GM11168 (cell line): ENCODE measurements around the gene VARS2.

ENCODE experiments used
- in situ Hi-C: fragments of 300-500 bp; cut with MboI; formaldehyde crosslinking; loops from one replicate; pipeline ENCODE4 v1.12.0; 2022; ENCODE audit warnings: low sequenced_read_pairs; ENCODE audit not compliant: unreplicated experiment

Gene VARS2

DNA sequence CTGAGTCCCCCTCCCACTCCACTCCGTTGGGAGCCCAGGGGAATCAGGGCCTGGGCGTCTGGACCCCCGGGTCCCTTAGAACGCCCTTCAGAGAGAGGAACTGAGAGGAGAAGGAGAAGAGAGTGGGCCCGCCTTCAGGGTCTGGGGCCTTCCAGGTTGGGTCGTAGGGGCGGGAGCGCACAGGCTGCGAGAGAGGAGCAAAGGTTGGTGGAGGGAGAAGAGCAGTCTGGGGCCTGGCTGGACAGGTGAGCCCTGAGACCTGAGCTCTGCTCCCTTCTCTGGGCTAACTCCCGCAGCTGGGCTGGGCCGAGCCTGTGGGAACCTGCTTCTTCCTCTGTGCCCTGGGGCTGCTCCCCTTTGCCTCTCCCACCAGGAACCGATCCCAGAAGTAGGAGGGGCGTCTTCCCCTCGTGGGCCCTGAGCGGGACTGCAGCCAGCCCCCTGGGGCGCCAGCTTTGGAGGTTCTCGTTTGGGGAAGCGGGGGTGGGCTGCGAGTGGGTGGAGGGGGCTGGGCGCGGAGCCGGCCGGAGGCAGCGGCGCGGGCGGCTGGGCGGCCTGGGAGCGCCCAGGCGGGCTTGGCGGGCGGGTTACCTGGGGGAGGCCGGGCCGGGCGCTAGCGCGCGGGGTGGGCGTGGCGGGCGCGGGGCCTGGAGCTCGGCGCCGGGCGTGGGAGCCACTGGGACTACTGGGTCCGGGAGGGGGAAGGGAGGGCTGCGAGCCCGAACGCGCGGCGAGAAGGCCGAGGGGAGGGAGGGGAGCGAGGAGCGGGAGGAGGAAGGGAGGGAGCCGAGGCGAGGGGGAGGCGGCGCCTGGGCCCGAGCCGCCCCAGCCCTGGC lies 30.1 kb upstream of the VARS2 start, which contains the start of gene DDR1:
TSS of gene DDR1 (plus strand) at position 835 of the 836 bp plus-strand sequence. CDS start 4,211 bp downstream, outside the sequence.
- in situ Hi-C loops: no loop called here

GRCh38 chr6:30884521-30885480 lies 29.2 kb upstream of the VARS2 start:
- in situ Hi-C loops: no loop called here

DNA sequence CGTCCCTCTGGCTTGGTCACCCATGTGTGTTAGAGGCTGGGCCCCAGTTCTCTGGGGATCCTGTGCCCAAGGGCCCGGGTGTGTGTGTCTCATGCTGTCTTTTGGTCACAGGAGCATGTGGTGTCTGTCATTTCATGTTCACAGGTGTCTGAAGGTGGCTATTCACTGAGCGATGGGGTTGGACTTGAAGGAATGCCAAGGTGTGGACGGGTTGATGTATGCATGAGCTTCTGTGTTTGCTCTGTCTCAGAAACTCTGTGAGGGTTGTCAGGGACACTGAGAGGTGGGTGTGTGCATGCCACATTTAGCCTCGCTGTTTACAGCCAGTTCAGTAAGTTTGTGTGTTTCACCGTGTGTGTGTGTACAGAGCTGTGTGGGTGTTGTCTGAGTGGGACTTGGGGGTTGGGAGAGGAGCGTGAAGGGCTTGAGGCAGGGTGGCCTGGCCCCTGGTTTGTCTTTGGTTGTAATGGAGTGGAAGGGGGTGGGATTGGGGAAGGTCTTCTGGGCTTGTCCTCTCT lies 28.5 kb upstream of the VARS2 start:
- in situ Hi-C loops: no loop called here

DNA sequence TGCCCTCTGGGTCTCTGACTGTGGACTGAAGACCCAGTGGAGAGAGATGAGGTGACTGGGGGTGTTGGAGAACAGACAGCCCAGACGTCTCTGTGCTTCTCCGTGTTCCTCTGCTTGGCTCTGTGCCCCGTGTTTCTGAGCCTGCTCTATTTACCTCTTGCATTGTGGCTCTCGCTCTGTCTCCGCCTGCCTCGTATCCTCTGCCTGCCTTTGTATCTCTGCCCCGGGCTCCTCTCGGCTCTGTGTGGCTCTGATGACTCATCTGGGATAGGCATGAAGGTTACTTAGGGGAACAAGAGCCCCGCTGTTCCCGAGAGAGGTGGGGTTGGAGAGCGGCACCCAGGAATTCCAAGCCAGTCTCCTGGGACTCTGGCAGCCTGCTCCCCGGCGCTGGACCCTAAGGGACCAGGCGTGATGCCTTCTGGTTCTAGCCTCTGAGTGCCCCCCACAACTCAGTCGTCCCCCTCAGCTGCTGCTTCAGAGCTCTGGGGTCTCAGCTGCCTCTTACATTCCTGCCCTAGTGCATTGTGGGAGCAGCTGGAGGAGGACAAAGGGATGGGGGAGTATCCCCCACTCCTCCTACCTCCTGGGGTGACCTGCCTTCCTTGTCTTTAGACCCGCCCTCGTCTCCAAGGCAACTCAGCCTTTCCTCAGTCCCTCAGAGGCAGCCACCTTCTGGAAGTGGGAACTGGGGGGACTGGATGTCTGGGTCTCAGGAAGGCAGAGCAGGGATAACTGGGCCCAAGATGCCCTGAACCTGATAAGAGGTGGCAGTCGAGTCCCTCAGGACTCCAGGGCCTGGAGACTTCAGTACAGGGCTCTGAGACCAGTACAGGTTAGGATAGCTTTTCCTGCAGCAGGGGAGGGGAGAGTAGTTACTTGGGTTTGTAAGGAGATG lies 27.8 kb upstream of the VARS2 start:
- in situ Hi-C loops: no loop called here

GRCh38 chr6:30886897-30887255 lies 27.2 kb upstream of the VARS2 start:
- in situ Hi-C loops: no loop called here

DNA sequence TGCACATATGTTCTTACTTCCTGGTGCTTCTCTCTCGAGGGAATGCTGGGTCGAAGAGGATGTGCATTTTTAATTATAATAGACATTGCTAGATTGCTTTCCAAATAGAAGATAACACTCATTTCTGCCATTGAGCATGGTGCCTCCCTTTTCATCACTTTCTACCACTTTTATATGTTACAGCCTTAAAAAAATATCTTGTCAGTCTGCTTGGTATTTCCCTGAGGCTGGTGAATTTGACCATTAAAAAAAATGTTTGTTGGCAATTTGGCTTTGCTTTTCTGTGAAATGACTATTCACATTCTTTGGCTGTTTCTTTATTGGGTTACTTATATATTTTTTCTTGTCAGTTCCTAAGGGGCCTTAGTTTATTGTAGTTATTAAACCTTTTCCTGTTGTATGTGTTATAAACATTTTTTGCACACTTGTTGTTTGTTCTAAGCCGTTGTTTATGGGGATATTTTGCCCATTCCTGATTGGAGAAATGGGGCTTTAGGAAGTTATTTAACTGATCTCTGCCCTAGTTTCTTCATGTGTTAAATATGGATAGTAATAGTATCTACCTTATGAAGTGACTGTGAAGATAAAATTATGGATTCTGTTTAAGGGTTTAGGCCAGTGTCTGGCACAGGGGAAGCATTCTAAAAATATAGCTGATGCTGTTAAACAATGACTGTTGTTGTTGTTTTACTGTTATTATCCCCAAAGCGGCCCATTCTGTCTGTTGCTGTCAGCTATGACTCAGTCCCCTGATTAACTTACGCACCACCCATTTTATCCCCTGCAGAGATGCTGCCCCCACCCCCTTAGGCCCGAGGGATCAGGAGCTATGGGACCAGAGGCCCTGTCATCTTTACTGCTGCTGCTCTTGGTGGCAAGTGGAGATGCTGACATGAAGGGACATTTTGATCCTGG lies 25.9 kb upstream of the VARS2 start:
- in situ Hi-C loops: no loop called here

- in situ Hi-C loops: no loop called here
These were observed 25.1 kb upstream of the VARS2 start for GRCh38 chr6:30888816-30889495.

- in situ Hi-C loops: no loop called here
These were observed 24.5 kb upstream of the VARS2 start for GRCh38 chr6:30889496-30889885.

DNA sequence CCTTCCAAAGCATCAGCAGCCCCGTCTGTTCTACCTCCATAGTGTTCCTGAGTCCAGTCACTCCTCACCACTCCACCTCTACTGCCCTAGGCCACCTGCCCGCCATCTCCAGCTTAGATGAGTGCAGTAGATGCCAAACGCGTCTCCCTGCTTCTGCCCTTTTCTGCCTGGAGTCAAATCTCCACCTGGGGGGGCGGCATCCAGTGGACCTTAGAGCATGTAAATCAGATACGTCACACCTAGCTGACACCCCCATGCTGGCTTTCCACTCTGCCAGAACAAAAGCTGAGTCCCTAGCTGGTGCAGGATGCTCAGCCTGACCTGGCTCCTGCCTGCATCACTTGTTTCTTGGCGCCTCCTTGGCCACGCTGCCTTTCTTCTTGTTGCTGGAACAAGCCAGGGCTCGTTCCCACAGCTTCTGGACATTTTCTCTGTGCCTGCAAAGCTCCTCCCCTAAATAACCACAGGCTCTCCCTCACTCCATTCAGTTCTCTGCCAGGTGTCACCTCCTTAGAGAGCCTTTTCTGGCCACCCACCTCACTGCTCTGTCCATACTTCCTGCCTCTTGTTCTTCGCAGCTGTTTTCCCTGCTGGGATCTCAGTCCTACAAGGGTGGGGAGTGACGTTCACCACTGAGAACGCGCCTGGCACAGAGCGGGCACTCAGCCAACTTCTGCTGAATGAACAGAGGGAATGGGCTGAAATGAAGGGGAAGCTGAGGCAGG lies 24.0 kb upstream of the VARS2 start:
- in situ Hi-C loops: no loop called here

DNA sequence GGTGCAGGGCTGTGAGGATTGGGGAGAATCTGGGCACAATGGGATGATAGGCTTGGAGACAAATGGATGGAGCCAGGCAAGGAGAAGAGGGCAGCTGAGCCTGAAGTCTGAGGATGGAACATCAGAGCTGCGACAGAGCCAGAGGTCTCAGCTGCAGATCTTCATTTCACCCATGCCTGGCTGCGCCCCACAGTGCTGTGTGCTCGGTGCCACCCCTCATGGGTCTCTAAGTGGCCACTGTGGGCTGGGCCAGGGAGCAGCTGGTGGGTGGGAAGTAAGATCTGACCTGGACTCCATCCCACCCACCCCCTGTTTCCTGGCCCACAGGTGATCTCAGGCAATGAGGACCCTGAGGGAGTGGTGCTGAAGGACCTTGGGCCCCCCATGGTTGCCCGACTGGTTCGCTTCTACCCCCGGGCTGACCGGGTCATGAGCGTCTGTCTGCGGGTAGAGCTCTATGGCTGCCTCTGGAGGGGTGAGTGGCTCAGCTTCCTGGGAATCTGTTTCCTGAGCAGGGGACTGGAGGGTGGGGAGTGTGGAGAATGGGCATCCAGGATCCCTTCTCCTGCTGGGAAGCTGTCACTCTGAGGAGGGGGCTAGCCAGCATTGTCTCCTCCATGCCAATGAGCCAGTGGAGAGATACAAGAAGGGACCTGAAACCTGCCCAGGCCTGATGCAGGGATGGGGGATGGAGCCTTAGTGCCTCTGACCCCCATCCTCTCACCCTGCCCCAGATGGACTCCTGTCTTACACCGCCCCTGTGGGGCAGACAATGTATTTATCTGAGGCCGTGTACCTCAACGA lies 23.2 kb upstream of the VARS2 start:
- in situ Hi-C loops: no loop called here

DNA sequence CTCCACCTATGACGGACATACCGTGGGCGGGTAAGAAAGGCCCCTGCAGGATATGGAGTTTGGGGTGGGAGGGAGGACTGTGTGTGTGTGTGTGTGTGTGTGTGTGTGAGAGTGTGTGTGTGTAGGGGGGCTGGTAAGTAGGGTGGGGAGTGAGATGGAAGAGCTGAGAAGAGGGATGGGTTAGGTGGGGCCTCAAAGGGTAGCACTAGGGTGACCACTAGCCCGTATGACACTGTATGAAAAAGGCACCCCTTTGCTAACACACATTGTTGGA lies 22.7 kb upstream of the VARS2 start:
- in situ Hi-C loops: no loop called here

GRCh38 chr6:30891816-30892538 lies 22.1 kb upstream of the VARS2 start:
- in situ Hi-C loops: no loop called here

- in situ Hi-C loops: no loop called here
These were observed 20.9 kb upstream of the VARS2 start for GRCh38 chr6:30893001-30893591.

- in situ Hi-C loops: no loop called here
These were observed 20.4 kb upstream of the VARS2 start for GRCh38 chr6:30893666-30894065.

- in situ Hi-C loops: no loop called here
These were observed 19.7 kb upstream of the VARS2 start for GRCh38 chr6:30894381-30894780.

DNA sequence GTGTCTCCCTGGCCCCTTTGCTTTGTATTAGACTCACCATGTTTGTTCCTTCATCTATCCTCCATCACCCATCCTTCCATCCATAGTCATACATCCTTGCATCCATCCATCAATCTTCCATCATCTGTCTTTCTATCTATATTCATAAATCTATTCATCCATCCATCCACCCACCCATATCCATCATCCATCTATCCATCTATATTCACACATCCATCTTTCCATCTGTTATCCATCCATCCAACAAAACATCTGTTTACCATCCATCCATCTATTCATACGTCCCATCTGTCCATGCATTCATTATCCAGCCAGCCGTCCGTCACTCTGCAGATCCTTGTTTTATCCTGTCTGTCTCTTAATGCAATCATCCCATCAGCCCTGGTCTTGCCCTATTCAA lies 19.1 kb upstream of the VARS2 start:
- in situ Hi-C loops: no loop called here
